Mononuclear cell (primary cell): ENCODE data around the gene RPL36. TPM values are rescaled to one million over a fixed set of nuclear protein-coding genes. Genes with fewer than 3 reads are reported as not detected.
"Not testable (repeated sequence)": the region's sequence is repeated elsewhere in the genome, so short reads cannot be mapped to it uniquely, and the experiment has no call there.

Experiments used
- H3K27me3 ChIP-seq: 2 replicates; pipeline ENCODE4 v1.6.0; 2011; ENCODE audit warnings: low read length, control low read depth; ENCODE audit not compliant: insufficient read depth
- H3K4me1 ChIP-seq: 2 replicates; pipeline ENCODE4 v1.5.1; 2011; ENCODE audit warnings: mild to moderate bottlenecking, low read length, control low read depth; ENCODE audit not compliant: insufficient read depth
- H3K4me3 ChIP-seq: 2 replicates; pipeline ENCODE4 v1.5.1; 2011; ENCODE audit warnings: mild to moderate bottlenecking, low read length, moderate library complexity
- H3K9me3 ChIP-seq: 2 replicates; pipeline ENCODE4 v1.5.1; 2011; ENCODE audit warnings: low read depth, mild to moderate bottlenecking, control low read depth, low read length
- total RNA-seq: library from RNA; depleted of rRNA; stranded (reverse); fragments of >200 nt; gene quantifications from one replicate; pipeline ENCODE4 v1.2.3, GENCODE V29; 2012

The RPL36 gene
- total RNA-seq, 1 donor: 378 TPM

- Histone ChIP-seq H3K27me3 (no peaks in the 10 kb centered on the region), H3K4me3 (no peak overlapping the region), H3K4me1 (peaks cover 20% of the 10 kb centered on the region), H3K9me3 (no peaks in the 10 kb centered on the region)
Measured at GRCh38 chr19:5692723-5693194, 2.7 kb downstream of the RPL36 start.

GRCh38 chr19:5693195-5694166, 3.4 kb downstream of the RPL36 start:
- no peaks in the 10 kb centered on the region for H3K27me3 ChIP-seq
- no peak overlapping the region for H3K4me3 ChIP-seq
- no peaks in the 10 kb centered on the region for H3K9me3 ChIP-seq
- peaks cover 20% of the 10 kb centered on the region for H3K4me1 ChIP-seq

- Histone ChIP-seq H3K4me3 (no peak overlapping the region), H3K27me3 (no peaks in the 10 kb centered on the region), H3K9me3 (no peaks in the 10 kb centered on the region), H3K4me1 (peaks cover 20% of the 10 kb centered on the region)
Measured at GRCh38 chr19:5694167-5694955, 4.3 kb downstream of the RPL36 start.

GRCh38 chr19:5694956-5695648, 5.0 kb downstream of the RPL36 start:
- Histone ChIP-seq H3K27me3 (no peaks in the 10 kb centered on the region), H3K9me3 (no peaks in the 10 kb centered on the region), H3K4me1 (peaks cover 16% of the 10 kb centered on the region), H3K4me3 (no peak overlapping the region)

GRCh38 chr19:5695649-5696195, 5.6 kb downstream of the RPL36 start:
- H3K4me3 ChIP-seq: no peak overlapping the region
- no peaks in the 10 kb centered on the region for H3K9me3 ChIP-seq
- peaks cover 15% of the 10 kb centered on the region for H3K4me1 ChIP-seq
- H3K27me3 ChIP-seq: no peaks in the 10 kb centered on the region

- H3K9me3 ChIP-seq: no peaks in the 10 kb centered on the region
- no peaks in the 10 kb centered on the region for H3K27me3 ChIP-seq
- H3K4me3 ChIP-seq: no peak overlapping the region
- peaks cover 8% of the 10 kb centered on the region for H3K4me1 ChIP-seq
Measured at GRCh38 chr19:5696196-5697021, 6.3 kb downstream of the RPL36 start.

GRCh38 chr19:5697022-5697889, 7.2 kb downstream of the RPL36 start:
- no peaks in the 10 kb centered on the region for H3K4me1 ChIP-seq
- no peaks in the 10 kb centered on the region for H3K27me3 ChIP-seq
- no peaks in the 10 kb centered on the region for H3K9me3 ChIP-seq
- H3K4me3 ChIP-seq: no peak overlapping the region

GRCh38 chr19:5697890-5698634, 8.0 kb downstream of the RPL36 start:
- no peaks in the 10 kb centered on the region for H3K9me3 ChIP-seq
- H3K4me3 ChIP-seq: no peak overlapping the region
- H3K27me3 ChIP-seq: no peaks in the 10 kb centered on the region
- H3K4me1 ChIP-seq: no peaks in the 10 kb centered on the region

GRCh38 chr19:5698635-5699422, 8.7 kb downstream of the RPL36 start:
- Histone ChIP-seq H3K9me3 (no peaks in the 10 kb centered on the region), H3K27me3 (no peaks in the 10 kb centered on the region), H3K4me3 (no peak overlapping the region), H3K4me1 (no peaks in the 10 kb centered on the region)

GRCh38 chr19:5700455-5701092, 10.5 kb downstream of the RPL36 start:
- Histone ChIP-seq H3K4me1 (no peaks in the 10 kb centered on the region), H3K9me3 (no peaks in the 10 kb centered on the region), H3K4me3 (no peak overlapping the region), H3K27me3 (no peaks in the 10 kb centered on the region)

GRCh38 chr19:5702053-5702410, 11.9 kb downstream of the RPL36 start:
- not testable (repeated sequence) for H3K4me3 ChIP-seq, H3K9me3 ChIP-seq, H3K27me3 ChIP-seq, H3K4me1 ChIP-seq
